ENCODE data around the gene TNIP2. TPM values are rescaled to one million over a fixed set of nuclear protein-coding genes. Genes with fewer than 3 reads are reported as not detected.
A peak's percentile ranks its signal among the peaks of the same experiment; 100 is the strongest.

TNIP2 gene
- total and polyA plus RNA-seq, 2 of the 13 experiments (the other 11 are each of a cell fraction or from before 2014, with no cell fraction given) = 25.6 to 38.0 TPM

DNA sequence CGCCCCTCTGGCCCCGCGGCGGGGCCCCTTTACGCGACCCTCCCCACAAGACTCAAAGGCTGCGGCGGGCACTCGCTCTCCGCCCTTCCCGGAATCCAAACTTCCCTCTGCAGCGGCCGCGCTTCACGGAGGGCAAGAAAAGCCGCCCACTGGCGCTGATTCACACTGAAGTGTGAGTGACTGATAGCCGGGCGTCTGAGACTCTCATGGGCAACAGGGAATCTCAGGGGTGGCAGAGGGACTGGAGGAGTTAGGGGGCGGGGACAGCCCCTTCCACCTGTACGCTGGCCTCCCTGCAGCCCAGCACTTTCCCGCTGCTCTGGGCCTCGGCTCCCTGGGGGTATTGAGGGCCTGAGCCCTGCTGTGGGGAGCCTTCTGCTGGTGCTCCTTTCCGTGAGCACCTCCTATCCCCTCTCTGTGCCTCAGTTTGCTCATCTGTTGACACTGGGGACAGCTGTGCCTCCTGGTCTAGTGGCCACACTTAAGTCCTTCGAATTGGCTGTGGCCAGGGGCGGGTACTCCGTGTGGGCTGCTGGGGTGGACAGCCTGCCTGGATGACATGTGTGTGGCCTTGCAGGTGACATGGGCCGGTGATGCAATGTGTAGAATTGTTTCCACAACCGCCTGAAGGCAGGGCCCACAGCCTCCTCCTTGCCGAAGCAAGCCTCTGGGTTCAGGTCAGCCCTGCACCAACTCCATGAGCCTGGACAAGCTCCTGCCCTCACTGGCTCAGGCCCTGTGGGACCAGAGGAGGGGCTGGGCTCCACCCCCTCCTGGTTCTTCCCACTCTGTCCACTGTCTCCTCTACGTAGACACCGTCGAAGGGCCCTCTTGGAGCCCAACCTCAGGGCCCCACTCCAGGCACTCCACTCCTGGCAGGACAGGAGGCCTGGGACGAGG is 37.7 kb upstream of the TNIP2 start (continued):
- peak; percentile 72; the same call in 1 of the 2 replicates for TF ChIP-seq ZBTB4 (CRISPR knock-in tag; IDR thresholded peaks at IDR 0.05; ENCODE audit: borderline replicate concordance)
- TF ChIP-seq BORCS8-MEF2B (CRISPR knock-in tag; IDR thresholded peaks at IDR 0.05) = peak; percentile 70
- TF ChIP-seq, protein P1, sequence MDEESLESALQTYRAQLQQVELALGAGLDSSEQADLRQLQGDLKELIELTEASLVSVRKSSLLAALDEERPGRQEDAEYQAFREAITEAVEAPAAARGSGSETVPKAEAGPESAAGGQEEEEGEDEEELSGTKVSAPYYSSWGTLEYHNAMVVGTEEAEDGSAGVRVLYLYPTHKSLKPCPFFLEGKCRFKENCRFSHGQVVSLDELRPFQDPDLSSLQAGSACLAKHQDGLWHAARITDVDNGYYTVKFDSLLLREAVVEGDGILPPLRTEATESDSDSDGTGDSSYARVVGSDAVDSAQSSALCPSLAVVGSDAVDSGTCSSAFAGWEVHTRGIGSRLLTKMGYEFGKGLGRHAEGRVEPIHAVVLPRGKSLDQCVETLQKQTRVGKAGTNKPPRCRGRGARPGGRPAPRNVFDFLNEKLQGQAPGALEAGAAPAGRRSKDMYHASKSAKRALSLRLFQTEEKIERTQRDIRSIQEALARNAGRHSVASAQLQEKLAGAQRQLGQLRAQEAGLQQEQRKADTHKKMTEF (CRISPR knock-in tag; IDR thresholded peaks at IDR 0.05) = peak; percentile 34; the same call in 1 of the 2 replicates
- no peak for TF ChIP-seq ZNF567 (CRISPR knock-in tag; IDR thresholded peaks at IDR 0.05; ENCODE audit: borderline replicate concordance)
- TF ChIP-seq JUND (CRISPR knock-in tag; IDR thresholded peaks at IDR 0.05) = peak; percentile 76
- peak; percentile 90 for TF ChIP-seq KLF6 (CRISPR knock-in tag; IDR thresholded peaks at IDR 0.05)
- TF ChIP-seq ZNF256 (CRISPR knock-in tag; conservative IDR thresholded peaks at IDR 0.05) = 0 out of 2 replicates have a peak, but pooled peaks have one; percentile 35
- peak; percentile 81; the same call in 1 of the 2 replicates for TF ChIP-seq ZNF225 (CRISPR knock-in tag; IDR thresholded peaks at IDR 0.05)
- TF ChIP-seq MXD4 (CRISPR knock-in tag; IDR thresholded peaks at IDR 0.05) = 0 out of 2 replicates have a peak, but pooled peaks have one; percentile 71
- TF ChIP-seq, protein P2, sequence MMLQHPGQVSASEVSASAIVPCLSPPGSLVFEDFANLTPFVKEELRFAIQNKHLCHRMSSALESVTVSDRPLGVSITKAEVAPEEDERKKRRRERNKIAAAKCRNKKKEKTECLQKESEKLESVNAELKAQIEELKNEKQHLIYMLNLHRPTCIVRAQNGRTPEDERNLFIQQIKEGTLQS (CRISPR knock-in tag; IDR thresholded peaks at IDR 0.05) = peak; percentile 96
- TF ChIP-seq, protein P3, sequence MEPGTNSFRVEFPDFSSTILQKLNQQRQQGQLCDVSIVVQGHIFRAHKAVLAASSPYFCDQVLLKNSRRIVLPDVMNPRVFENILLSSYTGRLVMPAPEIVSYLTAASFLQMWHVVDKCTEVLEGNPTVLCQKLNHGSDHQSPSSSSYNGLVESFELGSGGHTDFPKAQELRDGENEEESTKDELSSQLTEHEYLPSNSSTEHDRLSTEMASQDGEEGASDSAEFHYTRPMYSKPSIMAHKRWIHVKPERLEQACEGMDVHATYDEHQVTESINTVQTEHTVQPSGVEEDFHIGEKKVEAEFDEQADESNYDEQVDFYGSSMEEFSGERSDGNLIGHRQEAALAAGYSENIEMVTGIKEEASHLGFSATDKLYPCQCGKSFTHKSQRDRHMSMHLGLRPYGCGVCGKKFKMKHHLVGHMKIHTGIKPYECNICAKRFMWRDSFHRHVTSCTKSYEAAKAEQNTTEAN (CRISPR knock-in tag; conservative IDR thresholded peaks at IDR 0.05) = 0 out of 2 replicates have a peak, but pooled peaks have one; percentile 38
- peak; percentile 41; the same call in 1 of the 2 replicates for TF ChIP-seq POGK (CRISPR knock-in tag; conservative IDR thresholded peaks at IDR 0.05)
- peak; percentile 59 for TF ChIP-seq GATAD2A (CRISPR knock-in tag; IDR thresholded peaks at IDR 0.05)
